Testis (tissue), 3 donors: ENCODE results near the gene SEPTIN5. TPM values are rescaled to one million over a fixed set of nuclear protein-coding genes. Genes with fewer than 3 reads are reported as not detected.

Experiments
- DNase-seq: peaks from one replicate; pipeline ENCODE4 v3.0.0-alpha.2; 2019
- H3K27ac ChIP-seq, 2 donors: fragments of 200-600 bp; sonication (generic); one replicate each; pipeline ENCODE4 v1.5.1; 2019
- H3K27me3 ChIP-seq: fragments of 200-600 bp; sonication (generic); one replicate; pipeline ENCODE4 v1.5.1; 2019
- H3K36me3 ChIP-seq: fragments of 200-600 bp; sonication (generic); one replicate; pipeline ENCODE4 v1.5.1; 2017; ENCODE audit warnings: low read depth; ENCODE audit errors: missing control alignments
- H3K4me1 ChIP-seq: fragments of 200-600 bp; sonication (generic); one replicate; pipeline ENCODE4 v1.5.1; 2019
- H3K4me3 ChIP-seq, 2 donors: fragments of 200-600 bp; sonication (generic); one replicate each; pipeline ENCODE4 v1.5.1; 2017 to 2019
- H3K9me3 ChIP-seq: fragments of 200-600 bp; sonication (generic); one replicate; pipeline ENCODE4 v1.5.1; 2017
- POLR2A ChIP-seq: fragments of 450-650 bp; IDR thresholded peaks from one replicate; pipeline ENCODE4 v1.6.1; 2017; ENCODE audit warnings: antibody characterized with exemption, mild to moderate bottlenecking, moderate library complexity
- WGBS, 2 donors: methylation state at CpG; one replicate each; pipeline ENCODE4 v1.1.5; 2018; 5-methylcytosine and 5-hydroxymethylcytosine counted together
- intact Hi-C: fragments of 100-400 bp; cut with DNase I; formaldehyde crosslinking; loops from one replicate; pipeline ENCODE4 v1.15.1; 2023; ENCODE audit warnings: low total_unique reads
- polyA plus RNA-seq: library from polyadenylated mRNA; stranded (reverse); fragments of 350-450 nt; fragmentation: Illumina TruSeq; extraction: RNeasy Lipid Tissue Mini Kit (QIAGEN cat#74804); gene quantifications from one replicate; pipeline ENCODE4 v1.2.3, GENCODE V29; 2014; ENCODE audit warnings: low read depth, low replicate concordance; ENCODE audit not compliant: insufficient read depth
- total RNA-seq, 2 donors: library from RNA; depleted of rRNA; stranded (reverse); fragments of >200 nt; gene quantifications; one replicate each; pipeline ENCODE4 v1.2.3, GENCODE V29; 2016
- TF ChIP-seq, protein P1 (sequence below), 3 experiments: fragments of 450-650 bp in 2 of 3; fragments of 200-600 bp in 1 of 3; sonication (generic) in 1 of 3; IDR thresholded peaks; one replicate each; pipeline ENCODE4 v1.5.1; 2016 to 2019; ENCODE audit warnings: antibody characterized with exemption in 3 of 3, mild to moderate bottlenecking in 2 of 3, moderate library complexity in 1 of 3

The SEPTIN5 gene
- total and polyA plus RNA-seq, 3 donors from 2014 or later = 33.9 to 89.3 (median 68.9) TPM

DNA sequence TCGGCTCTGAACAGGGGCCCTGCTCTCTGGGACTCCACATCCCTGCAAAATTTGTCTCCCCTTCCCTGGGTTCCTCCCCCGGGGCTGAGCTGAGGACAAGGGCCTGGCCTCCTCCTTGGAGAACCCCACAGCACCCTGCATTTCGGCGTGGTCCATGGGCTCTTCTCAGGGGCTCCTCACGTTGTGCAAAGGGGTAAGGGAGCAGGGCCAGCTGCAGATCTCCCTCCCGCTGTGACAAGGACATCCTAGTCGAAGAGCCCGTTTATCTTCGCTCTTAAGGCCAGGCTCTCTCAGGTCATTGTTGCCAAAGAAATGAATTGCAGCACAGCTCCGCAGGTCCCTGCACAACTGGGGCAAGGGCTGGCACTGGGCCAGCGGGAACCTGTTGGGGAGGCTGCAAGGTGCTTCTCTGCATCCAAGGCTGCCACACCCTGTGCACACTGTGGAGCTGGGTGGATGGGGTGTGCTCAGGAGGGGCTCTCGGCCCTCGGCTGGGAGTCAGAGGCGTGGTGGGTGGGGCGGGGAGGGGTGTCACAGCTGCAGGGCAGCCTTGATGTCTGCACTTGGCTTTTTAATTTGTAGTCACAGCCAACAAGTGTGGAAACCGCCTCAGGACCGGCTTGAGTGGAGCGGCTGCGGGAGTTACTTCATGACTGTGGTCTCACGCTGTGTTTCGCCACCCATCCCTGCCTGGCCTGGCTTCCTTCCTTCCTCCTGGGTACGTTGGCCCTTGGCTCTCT is 26.6 kb upstream of the SEPTIN5 start:
- Histone ChIP-seq H3K36me3 (no peaks in the 10 kb centered on the region), H3K4me1 (peaks cover 2% of the 10 kb centered on the region), H3K27me3 (no peaks in the 10 kb centered on the region), H3K9me3 (no peaks in the 10 kb centered on the region), H3K27ac (no peak overlapping the region), H3K4me3 (no peak overlapping the region)
- TF ChIP-seq, protein P1, sequence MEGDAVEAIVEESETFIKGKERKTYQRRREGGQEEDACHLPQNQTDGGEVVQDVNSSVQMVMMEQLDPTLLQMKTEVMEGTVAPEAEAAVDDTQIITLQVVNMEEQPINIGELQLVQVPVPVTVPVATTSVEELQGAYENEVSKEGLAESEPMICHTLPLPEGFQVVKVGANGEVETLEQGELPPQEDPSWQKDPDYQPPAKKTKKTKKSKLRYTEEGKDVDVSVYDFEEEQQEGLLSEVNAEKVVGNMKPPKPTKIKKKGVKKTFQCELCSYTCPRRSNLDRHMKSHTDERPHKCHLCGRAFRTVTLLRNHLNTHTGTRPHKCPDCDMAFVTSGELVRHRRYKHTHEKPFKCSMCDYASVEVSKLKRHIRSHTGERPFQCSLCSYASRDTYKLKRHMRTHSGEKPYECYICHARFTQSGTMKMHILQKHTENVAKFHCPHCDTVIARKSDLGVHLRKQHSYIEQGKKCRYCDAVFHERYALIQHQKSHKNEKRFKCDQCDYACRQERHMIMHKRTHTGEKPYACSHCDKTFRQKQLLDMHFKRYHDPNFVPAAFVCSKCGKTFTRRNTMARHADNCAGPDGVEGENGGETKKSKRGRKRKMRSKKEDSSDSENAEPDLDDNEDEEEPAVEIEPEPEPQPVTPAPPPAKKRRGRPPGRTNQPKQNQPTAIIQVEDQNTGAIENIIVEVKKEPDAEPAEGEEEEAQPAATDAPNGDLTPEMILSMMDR (IDR thresholded peaks at IDR 0.05) = no peak
- no peak for TF ChIP-seq POLR2A
- intact Hi-C loops = no loop called here
- 75 to 77% methylated on average over 22 of the region's 22 CpGs for WGBS, 2 donors
- no peak for DNase-seq

DNA sequence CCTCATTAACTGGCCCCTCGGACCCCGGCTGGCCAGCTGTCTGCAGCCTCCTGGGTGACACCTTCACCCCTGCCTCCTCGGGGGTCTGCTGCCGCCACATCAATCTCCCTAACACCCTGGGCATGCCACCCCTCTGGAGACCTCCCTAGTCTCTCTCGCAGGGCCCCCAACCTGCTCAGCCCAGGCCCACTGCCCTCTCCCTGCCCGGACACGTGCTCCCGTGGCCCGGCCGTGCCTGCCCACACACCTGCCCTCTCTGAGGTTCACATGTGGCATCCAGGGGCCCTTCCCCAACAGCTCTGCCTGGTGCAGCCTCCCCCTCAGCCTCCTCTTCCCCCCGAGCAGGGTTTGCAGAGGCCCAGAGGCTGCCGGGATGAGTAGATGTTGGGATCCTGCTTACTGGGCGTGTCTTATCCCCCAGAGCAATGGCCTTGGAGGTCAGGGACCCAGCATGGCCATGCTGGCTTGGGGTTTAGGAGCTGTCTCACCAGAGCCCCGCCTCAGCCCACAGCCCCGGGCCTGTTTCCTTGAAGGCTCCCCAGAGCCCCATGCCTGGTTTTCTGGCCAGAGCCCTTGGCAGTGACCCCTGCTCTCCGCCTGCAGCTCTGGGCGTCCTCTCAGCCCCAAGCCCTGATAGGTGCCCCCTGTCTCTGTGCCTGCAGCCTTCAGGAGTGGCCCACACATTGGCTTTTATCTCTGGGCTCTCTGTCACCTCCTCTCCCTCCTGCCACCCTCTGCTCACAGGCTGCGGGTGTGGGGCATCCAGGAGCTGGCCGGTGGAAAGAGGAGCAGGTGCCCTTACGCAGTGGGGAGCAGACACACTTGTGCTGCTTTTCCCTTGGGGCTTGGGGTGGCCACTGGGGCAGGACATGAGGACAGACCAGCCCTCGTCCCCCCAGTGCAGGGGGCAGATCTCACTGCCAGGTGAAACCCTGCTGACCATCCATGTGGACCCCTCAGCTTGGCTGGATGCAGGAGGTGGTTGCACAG is 25.7 kb upstream of the SEPTIN5 start:
- intact Hi-C loops = no loop called here
- no peaks in the 10 kb centered on the region for H3K9me3 ChIP-seq
- H3K4me1 ChIP-seq = peaks cover 2% of the 10 kb centered on the region

GRCh38 chr22:19689408-19689807 is 24.9 kb upstream of the SEPTIN5 start:
- Histone ChIP-seq H3K4me3 (no peak overlapping the region), H3K27me3 (no peaks in the 10 kb centered on the region), H3K4me1 (peaks cover 2% of the 10 kb centered on the region), H3K27ac (no peak overlapping the region), H3K36me3 (no peaks in the 10 kb centered on the region), H3K9me3 (no peaks in the 10 kb centered on the region)
- 83 to 86% methylated on average over 1 to 15 of the region's 15 CpGs for WGBS, 2 donors
- no peak for DNase-seq
- intact Hi-C loops = no loop called here
- TF ChIP-seq, protein P1 (IDR thresholded peaks at IDR 0.05) = no peak
- TF ChIP-seq POLR2A = no peak

More for the DNA sequence above, 25.7 kb upstream of the SEPTIN5 start:
- no peak for TF ChIP-seq POLR2A
- TF ChIP-seq, protein P1 (IDR thresholded peaks at IDR 0.05) = no peak
- Histone ChIP-seq H3K36me3 (no peaks in the 10 kb centered on the region), H3K27me3 (no peaks in the 10 kb centered on the region), H3K4me3 (no peak overlapping the region), H3K27ac (no peak overlapping the region)
- 80% methylated on average over 19 to 21 of the region's 21 CpGs for WGBS, 2 donors
- DNase-seq = no peak

DNA sequence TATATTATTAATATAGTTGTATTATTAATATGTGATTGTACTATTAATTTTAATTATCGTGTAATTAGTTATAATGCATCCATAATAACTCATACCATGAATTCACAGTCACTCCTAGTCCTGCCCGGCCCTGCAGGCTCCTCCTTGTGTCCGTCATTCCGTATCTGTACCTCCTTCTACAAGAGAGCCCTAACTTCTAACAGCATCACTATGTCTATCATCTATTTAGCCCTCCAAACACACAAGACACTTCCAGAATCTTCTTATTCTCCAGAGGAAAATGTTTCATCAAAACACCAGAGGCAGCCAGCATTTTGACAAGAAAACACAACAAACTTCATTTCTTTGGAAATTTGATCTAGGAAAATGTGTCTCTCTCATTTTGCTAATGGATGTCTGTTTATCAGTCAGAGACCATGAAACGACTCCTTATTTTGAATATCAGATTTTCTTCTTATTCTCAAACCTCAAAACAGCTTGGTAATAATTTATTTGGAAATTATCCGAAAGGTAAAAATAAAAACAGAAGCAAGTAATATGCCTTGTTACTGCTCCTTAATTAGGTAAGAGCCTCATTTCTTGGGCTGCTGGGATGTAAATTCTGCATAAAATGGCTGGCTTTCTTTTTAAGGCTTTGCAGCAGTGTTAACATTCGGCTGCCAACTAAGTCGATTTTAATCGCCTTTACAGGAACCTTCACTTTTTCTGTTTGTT is 23.1 kb upstream of the SEPTIN5 start:
- TF ChIP-seq, protein P1 (IDR thresholded peaks at IDR 0.05) = no peak
- TF ChIP-seq POLR2A = no peak
- Histone ChIP-seq H3K36me3 (no peaks in the 10 kb centered on the region), H3K27me3 (no peaks in the 10 kb centered on the region), H3K9me3 (no peaks in the 10 kb centered on the region), H3K4me3 (no peak overlapping the region), H3K4me1 (peaks cover 2% of the 10 kb centered on the region), H3K27ac (no peak overlapping the region)
- 58 to 63% methylated on average over 9 of the region's 9 CpGs for WGBS, 2 donors
- intact Hi-C loops = no loop called here
- no peak for DNase-seq
